Measurements from ENCODE around the gene NCK1. TPM values are rescaled to one million over a fixed set of nuclear protein-coding genes. Genes with fewer than 3 reads are reported as not detected.

The NCK1 gene
- total and polyA plus RNA-seq, 11 donors: 6.5 to 36.0 (median 23.3) TPM

- DNase-seq: no peak
- Histone ChIP-seq H3K36me3 (no peaks in the 10 kb centered on the region), H3K27ac (no peak overlapping the region), H3K4me1 (peaks cover 0 to 54% (median 17%) of the 10 kb centered on the region in 12 donors), H3K9me3 (peaks cover 0 to 33% (median 16%) of the 10 kb centered on the region in 12 donors), H3K27me3 (no peaks in the 10 kb centered on the region), H3K4me3 (no peak overlapping the region)
- ATAC-seq: no peak
- intact Hi-C loops (cut with DNase I): no loop called here
- WGBS, 4 donors: 74 to 87% (median 78%) methylated on average over 5 of the region's 5 CpGs
- TF ChIP-seq POLR2A (IDR thresholded peaks at IDR 0.05): no peak
- TF ChIP-seq, protein P1, sequence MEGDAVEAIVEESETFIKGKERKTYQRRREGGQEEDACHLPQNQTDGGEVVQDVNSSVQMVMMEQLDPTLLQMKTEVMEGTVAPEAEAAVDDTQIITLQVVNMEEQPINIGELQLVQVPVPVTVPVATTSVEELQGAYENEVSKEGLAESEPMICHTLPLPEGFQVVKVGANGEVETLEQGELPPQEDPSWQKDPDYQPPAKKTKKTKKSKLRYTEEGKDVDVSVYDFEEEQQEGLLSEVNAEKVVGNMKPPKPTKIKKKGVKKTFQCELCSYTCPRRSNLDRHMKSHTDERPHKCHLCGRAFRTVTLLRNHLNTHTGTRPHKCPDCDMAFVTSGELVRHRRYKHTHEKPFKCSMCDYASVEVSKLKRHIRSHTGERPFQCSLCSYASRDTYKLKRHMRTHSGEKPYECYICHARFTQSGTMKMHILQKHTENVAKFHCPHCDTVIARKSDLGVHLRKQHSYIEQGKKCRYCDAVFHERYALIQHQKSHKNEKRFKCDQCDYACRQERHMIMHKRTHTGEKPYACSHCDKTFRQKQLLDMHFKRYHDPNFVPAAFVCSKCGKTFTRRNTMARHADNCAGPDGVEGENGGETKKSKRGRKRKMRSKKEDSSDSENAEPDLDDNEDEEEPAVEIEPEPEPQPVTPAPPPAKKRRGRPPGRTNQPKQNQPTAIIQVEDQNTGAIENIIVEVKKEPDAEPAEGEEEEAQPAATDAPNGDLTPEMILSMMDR (IDR thresholded peaks at IDR 0.05): no peak
These were observed 44.7 kb downstream of the NCK1 start for GRCh38 chr3:136906725-136907124.

GRCh38 chr3:136908297-136908696, 46.3 kb downstream of the NCK1 start:
- Histone ChIP-seq H3K4me3 (no peak overlapping the region), H3K27me3 (no peaks in the 10 kb centered on the region), H3K9me3 (peaks cover 0 to 38% (median 18%) of the 10 kb centered on the region in 12 donors), H3K36me3 (no peaks in the 10 kb centered on the region), H3K4me1 (peaks cover 0 to 43% (median 17%) of the 10 kb centered on the region in 12 donors), H3K27ac (no peak overlapping the region)
- intact Hi-C loops (cut with DNase I): no loop called here
- WGBS, 4 donors: 92 to 97% (median 95%) methylated on average over 2 of the region's 2 CpGs
- ATAC-seq (no peak), DNase-seq (no peak)
- TF ChIP-seq, protein P1 (IDR thresholded peaks at IDR 0.05): no peak
- no peak for TF ChIP-seq POLR2A (IDR thresholded peaks at IDR 0.05)

- intact Hi-C loops (cut with DNase I): no loop called here
- DNase-seq: no peak
- Histone ChIP-seq H3K4me3 (no peak overlapping the region), H3K9me3 (peaks cover 0 to 29% (median 9%) of the 10 kb centered on the region in 12 donors), H3K4me1 (peaks cover 0 to 47% (median 17%) of the 10 kb centered on the region in 12 donors), H3K27ac (peak overlapping the region in 1 of 12 donors; percentile 6), H3K27me3 (no peaks in the 10 kb centered on the region), H3K36me3 (no peaks in the 10 kb centered on the region)
- ATAC-seq: no peak
- no peak for TF ChIP-seq POLR2A (IDR thresholded peaks at IDR 0.05)
- TF ChIP-seq, protein P1 (IDR thresholded peaks at IDR 0.05): no peak
- 58 to 75% (median 64%) methylated on average over 4 of the region's 4 CpGs for WGBS, 4 donors
These were observed 47.2 kb downstream of the NCK1 start for GRCh38 chr3:136909187-136909586.

- Histone ChIP-seq H3K9me3 (peaks cover 0 to 20% (median 3%) of the 10 kb centered on the region in 12 donors), H3K27ac (no peak overlapping the region), H3K4me1 (peaks cover 0 to 58% (median 22%) of the 10 kb centered on the region in 12 donors), H3K27me3 (no peaks in the 10 kb centered on the region), H3K4me3 (no peak overlapping the region), H3K36me3 (no peaks in the 10 kb centered on the region)
- intact Hi-C loops (cut with DNase I): no loop called here
- 91 to 95% (median 92%) methylated on average over 2 of the region's 2 CpGs for WGBS, 4 donors
- no peak for ATAC-seq
- no peak for DNase-seq
- no peak for TF ChIP-seq POLR2A (IDR thresholded peaks at IDR 0.05)
These were observed 48.7 kb downstream of the NCK1 start for GRCh38 chr3:136910697-136911096.

GRCh38 chr3:136913168-136913567, 51.2 kb downstream of the NCK1 start:
- ATAC-seq (no peak), DNase-seq (no peak)
- no peak overlapping the region for H3K27ac ChIP-seq
- intact Hi-C loops (cut with DNase I): no loop called here
- peaks cover 0 to 52% (median 25%) of the 10 kb centered on the region in 12 donors for H3K4me1 ChIP-seq
- no peaks in the 10 kb centered on the region for H3K27me3 ChIP-seq
- 94 to 100% (median 98%) methylated on average over 1 of the region's 1 CpG for WGBS, 4 donors
- H3K36me3 ChIP-seq: no peaks in the 10 kb centered on the region
- TF ChIP-seq, protein P1 (IDR thresholded peaks at IDR 0.05): no peak
- no peak for TF ChIP-seq POLR2A (IDR thresholded peaks at IDR 0.05)
- peaks cover 0 to 20% (median 3%) of the 10 kb centered on the region in 12 donors for H3K9me3 ChIP-seq
- no peak overlapping the region for H3K4me3 ChIP-seq
